GM03348 (cell line): Measurements from ENCODE around the gene KLLN.
A peak's percentile ranks its signal among the peaks of the same experiment; 100 is the strongest.
"Not testable (repeated sequence)": the region's sequence is repeated elsewhere in the genome, so short reads cannot be mapped to it uniquely, and the experiment has no call there.

Experiments
- DNase-seq: peaks from one replicate; pipeline ENCODE4 v3.0.0; 2012; ENCODE audit warnings: low spot score

Gene KLLN

DNA sequence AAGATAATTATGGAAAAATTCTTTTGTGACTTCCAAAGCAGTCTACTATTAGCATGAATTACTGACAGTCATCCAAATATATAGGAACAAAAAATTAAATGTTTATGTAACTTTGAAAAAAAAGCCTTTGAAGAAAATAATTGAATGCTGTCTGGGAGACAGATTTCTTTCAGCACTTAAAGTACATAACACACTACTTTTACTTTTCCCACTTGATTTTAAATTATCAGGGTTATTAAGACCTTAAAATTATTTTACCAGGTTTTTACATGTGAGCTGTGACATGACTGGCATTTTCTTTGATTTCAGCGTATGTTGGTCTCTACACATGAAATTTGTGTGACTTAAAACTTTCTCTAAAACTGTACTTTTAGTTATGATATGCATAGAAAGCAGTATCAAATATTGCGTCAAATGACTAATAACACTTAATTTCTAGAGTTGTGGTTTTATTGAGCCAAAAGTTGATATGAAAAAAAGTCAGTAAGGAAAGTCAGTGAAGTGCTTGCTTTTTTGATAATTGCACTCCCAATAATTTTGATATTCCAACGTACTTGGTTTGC, 3.2 kb upstream of the KLLN start:
- DNase-seq = no peak

DNA sequence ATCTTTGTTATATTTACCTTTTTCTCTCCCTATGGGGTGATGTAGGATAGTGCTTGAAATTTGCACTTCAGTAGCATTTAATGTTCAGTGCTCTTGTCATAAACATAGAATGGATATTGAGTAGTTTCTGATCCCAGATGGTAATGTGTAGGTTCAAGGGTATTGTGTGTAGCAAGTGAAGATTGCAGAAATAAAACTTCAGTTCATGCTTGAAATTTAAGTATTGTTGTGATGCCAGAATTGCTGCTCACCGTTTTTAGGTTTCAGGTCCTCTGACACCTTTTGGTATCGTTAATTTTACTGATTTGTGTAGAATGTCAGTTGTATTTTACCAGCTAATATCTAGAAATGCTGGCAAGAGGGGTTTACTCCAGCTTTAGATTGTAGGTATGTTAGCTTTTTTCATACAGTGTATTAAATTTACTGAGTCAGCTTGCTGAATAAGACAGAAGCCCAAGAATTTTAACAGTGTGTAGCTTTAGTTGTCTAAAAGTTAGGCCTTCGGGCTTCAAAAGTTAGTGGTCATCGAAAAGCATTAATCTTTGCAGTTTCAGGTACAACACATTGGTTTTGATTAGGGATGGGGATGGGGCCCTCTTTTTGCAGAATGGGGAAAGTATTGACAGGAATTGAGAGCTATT, 2.0 kb upstream of the KLLN start:
- DNase-seq = no peak

DNA sequence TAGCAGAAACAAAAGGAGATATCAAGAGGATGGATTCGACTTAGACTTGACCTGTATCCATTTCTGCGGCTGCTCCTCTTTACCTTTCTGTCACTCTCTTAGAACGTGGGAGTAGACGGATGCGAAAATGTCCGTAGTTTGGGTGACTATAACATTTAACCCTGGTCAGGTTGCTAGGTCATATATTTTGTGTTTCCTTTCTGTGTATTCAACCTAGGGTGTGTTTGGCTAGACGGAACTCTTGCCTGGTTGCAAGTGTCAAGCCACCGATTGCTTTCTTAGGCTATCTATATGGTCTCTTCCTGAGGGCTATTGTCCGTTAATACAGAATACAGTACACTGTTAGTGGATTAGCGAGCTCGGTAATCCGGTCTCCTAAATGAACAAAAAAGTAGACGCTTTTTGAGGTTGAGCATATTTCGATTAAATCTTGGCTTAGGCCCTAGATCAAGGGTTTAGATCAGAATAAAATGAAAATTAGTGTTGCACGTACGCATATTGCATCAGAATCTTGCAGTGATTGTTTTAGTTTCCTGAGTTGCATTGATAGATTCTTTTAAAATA, 1.2 kb upstream of the KLLN start:
- no peak for DNase-seq

DNA sequence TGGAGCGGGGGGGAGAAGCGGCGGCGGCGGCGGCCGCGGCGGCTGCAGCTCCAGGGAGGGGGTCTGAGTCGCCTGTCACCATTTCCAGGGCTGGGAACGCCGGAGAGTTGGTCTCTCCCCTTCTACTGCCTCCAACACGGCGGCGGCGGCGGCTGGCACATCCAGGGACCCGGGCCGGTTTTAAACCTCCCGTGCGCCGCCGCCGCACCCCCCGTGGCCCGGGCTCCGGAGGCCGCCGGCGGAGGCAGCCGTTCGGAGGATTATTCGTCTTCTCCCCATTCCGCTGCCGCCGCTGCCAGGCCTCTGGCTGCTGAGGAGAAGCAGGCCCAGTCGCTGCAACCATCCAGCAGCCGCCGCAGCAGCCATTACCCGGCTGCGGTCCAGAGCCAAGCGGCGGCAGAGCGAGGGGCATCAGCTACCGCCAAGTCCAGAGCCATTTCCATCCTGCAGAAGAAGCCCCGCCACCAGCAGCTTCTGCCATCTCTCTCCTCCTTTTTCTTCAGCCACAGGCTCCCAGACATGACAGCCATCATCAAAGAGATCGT, 690 bp upstream of the KLLN start:
- not testable (repeated sequence) for DNase-seq

DNA sequence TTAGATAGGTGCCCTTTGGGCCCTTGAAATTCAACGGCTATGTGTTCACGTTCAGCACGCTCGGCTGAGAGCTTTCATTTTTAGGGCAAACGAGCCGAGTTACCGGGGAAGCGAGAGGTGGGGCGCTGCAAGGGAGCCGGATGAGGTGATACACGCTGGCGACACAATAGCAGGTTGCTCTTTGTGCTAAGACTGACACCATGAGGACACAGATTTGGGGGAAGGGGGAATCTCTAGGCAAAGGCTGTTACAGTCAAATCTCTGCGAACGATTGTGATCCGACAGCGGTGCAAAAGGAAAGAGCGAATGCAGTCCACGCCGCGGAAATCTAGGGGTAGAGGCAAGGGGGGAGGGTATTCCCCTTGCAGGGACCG, 667 bp downstream of the KLLN start:
- DNase-seq = peak; percentile 11

DNA sequence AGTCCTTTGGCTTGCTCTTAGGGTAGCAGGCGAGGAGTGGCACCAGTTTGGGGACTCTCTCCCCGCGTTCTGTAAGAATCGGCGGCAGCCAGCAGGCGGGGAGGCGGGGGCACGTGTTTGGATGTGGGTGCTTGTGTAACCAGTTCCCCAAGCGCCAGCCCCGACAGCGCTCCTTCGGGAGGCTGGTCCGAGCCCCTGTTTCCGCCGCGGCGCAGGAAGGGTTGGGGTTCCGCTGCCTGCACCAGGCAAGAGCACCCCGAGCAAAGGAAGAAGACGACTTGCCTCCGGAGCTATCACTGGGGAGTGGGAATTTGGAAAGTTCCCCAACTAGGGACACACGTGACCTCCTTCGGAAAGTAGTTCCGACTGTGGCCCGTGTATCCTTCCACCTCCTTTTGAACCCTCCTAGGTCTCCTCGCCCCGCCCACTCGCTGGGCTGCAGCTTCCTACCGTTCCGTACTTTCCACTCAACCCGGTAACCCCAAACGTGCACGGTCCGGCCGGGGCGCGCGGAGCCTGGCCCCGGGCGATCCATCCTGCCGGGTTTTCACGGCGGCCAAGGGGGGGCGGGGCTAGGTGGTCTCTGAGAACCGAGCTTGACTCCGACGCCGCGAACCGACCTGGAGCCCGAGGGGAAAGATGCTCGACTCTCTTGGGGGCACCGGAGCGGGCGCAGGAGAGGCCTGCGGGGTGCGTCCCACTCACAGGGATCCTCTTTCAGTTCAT, 1.2 kb downstream of the KLLN start:
- DNase-seq = peak; percentile 94

DNA sequence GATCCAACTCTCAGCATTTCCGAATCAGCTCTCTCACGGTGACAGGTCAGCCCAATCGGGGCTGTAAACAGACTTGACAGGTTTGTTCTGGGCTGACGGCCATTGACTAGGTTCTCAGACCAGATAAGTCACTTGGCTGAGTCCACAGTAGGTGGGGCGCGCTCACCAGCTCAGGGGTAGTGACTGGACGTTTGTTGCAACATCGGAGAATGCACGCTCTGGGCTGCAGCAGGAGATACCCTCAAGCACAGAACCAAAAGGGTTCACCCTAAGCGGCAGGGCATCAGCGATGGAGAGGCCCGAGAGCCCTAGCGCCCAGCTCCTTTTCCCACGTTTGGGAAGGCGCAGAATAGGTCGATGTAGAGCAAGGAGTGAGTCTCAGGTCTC, 1.8 kb downstream of the KLLN start:
- DNase-seq = peak; percentile 72

DNA sequence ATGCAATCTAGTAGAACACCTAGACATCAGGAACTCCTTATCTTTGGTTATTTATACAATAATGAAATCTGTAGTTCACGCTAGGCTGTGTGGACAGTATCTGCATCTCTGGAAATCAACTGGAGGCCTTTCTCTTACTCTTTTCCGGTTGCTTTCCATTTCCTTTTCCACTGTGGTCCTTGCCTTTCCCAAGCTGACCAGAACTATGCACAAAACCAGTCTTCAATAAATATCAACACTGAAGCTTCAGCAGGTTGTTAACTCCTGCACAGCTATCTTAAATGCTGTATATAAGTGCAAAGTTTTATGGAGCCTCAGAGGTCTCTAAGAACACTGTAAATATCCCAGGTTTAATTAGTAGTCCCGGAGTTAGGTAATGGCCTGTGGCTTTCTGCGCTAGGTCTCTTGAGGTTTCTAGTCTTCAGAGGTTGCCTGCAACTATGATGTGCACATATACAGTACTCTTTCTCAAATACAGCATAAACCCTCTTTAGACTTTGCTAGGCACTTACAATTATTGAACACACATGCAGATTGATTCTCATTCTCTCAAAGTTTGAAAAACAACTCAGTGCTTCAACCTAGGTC, 2.4 kb downstream of the KLLN start:
- DNase-seq = no peak

DNA sequence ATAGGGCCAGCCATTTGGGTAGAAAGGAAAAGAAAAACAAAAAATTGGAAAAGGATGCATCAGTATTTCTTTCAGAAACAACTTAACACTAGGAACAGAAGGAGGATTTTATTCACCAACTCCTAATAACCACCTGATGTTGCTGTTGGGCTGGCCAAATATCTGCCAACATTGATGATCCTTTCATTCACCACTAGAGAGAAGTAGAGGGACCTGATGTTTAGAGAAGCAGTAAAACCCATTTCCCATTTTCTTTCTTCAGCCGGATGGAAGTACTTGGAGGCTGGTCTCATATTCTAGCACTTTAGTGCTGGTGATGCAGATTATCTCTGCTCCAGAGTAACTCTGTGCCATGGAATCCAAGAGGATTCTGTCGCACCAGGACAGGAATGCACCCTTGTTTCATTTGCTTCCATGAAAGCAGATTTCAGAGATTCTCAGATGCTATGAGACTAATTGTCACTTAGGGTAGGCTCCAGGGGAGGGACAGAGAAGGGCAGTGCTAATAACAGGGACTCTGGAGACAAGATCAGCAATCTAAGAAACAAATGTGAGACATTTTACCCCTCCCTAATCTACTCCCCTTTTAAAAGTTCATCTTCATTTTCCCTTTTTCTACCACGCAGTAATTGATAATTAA, 3.1 kb downstream of the KLLN start:
- peak; percentile 60 for DNase-seq

DNA sequence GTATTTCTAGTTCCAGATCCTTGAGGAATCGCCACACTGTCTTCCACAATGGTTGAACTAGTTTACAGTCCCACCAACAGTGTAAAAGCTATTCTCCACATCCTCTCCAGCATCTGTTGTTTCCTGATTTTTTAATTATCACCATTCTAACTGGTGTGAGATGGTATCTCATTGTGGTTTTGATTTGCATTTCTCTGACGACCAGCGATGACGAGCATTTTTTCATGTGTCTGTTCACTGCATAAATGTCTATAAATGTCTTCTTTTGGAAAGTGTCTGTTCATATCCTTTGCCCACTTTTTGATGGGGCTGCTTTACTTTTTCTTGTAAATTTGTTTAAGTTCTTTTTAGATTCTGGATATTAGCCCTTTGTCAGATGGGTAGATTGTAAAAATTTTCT, 7.7 kb downstream of the KLLN start:
- DNase-seq = not testable (repeated sequence)

DNA sequence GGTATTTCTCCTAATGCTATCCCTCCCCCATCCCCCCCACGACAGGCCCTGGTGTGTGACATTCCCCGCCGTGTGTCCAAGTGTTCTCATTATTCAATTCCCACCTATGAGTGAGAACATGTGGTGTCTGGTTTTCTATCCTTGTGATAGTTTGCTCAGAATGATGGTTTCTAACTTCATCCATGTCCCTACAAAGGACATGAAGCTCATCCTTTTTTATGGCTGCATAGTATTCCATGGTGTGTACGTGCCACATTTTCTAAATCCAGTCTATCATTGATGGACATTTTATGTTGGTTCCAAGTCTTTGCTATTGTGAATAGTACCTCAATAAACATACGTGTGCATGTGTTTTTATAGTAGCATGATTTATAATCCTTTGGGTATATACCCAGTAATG, 8.1 kb downstream of the KLLN start:
- not testable (repeated sequence) for DNase-seq

DNA sequence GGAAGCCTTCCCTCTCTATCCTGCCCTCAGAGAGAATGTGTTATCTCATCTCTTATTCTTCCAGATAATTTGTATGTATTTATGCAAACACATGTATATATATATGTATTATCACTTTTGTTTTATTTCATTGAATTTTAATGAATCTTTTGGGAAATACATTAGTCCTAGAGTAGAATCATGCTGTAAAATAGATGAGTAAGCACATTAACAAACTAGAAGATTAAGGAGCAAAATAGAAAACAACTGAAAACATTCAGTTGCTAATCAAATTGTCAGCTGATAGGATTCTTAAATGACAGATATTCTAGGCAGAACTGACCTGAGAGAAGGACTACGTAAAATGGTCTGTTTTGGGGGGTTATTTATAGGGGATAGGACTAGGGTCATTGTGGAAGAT, 11.2 kb downstream of the KLLN start:
- no peak for DNase-seq

DNA sequence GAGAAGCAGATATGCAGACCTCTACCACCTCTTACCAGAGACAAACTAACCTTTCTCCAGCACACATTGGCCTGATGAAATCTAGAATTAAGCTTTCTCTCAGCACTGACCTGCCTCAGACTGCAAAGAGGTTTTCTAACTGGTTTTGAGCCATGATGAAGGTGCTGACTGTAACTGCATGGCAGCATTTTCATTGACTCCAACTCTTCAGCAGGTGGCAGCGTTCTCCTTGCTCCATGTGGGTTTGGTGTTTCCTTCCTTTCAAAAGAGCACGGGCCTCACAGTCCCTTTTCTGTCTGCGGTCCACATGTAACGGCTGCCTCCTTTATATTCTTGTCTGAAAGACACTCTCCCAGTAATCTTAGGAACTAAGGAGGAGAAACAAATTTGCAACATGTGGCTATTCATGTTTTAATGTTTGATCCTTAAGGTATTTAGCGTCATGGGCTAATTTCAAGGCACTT, 12.6 kb downstream of the KLLN start:
- DNase-seq = peak; percentile 54

DNA sequence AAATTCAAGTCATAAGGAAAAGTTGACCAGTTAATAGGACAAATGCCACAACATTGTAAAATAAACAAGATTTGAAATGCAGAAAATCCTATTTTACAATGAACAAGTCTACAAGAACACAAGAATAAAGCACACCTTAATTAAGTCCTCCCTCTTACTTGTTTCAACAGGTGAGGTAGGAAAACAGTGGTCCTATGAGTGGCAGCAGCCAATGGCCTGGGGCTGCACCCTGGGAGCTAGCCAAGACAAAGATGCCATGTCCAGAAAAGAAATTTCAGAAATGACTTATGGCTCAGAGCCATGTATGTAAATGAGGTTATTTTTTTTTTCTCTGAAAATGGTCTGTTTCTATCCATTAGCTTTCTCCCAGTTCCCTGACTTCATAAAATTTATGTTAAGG, 14.3 kb downstream of the KLLN start:
- no peak for DNase-seq

DNA sequence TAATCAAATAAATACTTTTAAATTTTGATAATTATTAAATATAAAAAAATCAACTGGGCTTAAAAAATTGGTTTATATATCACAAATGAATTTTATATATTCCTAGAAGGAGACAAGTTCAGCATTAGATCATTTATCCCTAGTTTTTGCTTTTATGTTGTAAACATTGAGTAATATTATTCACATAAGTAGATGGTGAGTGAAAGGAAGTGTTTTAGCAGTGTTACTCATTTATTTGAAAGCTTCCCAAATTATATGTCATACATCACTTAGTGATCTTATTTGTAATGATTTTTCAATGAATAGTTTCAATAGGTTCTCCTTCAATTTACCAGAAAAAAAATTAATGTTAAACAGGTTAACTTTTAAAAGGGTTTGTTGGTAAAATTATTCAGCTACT, 15.8 kb downstream of the KLLN start:
- peak; percentile 16 for DNase-seq

DNA sequence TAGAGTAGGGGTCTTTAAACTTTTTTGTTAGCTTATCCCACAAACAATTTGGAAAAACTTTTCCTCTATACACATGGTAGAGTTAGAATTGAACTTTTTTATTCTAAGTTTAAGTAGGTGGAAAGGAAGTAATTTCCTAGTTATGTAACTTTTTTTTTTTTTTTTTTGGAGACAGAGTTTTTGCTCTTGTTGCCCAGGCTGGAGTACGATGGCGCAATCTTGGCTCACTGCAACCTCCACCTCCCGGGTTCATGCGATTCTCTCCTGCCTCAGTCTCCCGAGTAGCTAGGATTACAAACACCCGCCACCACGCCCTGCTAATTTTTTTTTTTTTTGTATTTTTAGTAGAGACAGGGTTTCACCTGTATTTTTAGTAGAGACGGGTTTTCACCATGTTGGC, 16.6 kb downstream of the KLLN start:
- not testable (repeated sequence) for DNase-seq

DNA sequence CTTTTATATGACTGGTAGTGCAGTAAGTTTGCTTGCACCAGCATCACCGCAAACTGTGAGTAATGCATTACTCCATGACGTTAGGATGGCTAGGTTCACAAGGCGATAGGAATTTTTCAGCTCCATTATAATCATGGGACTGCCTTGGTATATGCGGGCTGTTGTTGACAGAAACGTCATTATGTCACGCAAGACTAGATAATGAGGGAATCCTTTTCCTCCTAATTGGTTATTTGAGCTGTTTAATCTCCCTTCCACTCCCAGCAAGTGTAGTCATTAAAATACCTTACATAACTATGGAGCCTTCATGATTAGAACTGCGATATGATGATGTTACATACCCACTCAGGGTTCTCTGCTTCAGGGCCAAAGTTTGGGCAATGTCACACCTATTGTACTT, 17.3 kb downstream of the KLLN start:
- DNase-seq = no peak

DNA sequence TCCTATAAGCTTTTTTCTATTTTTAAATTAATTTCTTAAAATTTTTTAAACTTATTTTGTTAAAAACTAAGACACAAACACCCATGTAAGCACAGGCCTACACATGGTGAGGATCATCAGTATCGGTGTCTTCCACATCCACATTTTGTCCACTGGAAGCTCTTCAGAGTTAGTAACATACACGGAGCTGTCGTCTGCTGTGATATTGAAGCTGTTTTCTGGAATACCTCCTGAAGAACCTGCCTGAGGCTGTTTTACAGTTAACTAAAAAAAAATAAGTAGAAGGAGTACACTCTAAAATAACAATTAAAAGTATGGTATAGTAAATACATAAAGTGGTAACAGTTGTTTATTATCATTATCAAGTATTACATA, 17.7 kb downstream of the KLLN start:
- no peak for DNase-seq

DNA sequence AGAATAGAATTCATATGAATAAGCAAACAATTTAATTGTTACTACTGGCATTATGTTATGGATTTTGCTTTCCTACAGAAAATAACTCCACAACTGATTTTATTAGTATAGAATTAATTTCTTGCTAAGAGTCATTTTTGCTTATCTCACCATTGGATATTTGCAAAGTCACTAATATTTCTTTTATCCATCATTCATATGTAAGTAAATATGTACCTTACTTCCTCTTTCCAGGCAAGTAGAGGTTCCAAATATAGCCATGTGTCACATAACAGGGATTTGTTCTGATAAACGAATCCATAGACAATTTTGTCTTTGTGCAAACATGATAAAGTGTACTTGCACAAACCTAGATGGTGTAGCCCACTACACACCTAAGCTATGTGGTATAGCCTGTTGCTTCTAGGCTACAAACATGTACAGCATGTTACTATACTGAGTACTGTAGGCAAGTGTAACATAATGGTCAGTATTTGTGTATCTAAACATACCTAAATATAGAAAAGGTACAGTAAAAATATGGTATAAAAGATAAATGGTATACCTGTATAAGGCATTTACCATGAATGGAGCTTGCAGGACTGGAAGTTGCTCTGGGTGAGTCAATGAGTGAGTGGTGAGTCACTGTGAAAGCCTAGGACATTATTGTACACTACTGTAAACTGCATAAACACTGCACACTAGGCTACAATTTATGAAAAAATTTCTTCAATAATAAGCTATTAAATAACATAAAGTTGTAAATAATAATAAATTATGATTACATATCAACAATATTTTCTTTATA, 18.3 kb downstream of the KLLN start:
- no peak for DNase-seq

DNA sequence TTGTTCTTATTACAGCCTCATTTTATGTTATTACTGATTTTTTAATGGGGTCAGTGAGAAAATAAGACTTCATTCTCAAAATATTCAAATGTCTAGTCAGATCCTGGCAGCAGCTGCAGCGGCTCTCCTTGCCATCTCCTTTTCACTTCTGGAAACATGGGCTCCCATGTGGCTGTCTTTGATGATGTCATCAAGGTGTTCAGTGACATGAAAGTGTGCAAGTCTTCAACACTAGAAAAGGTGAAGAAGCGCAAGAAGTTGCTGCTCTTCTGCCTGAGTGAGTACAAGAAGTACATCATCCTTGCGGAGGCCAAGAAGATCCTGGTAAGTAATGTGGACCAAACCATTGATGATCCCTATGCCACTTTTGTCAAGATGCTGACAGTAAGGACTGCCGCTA, 19.6 kb downstream of the KLLN start:
- no peak for DNase-seq

DNA sequence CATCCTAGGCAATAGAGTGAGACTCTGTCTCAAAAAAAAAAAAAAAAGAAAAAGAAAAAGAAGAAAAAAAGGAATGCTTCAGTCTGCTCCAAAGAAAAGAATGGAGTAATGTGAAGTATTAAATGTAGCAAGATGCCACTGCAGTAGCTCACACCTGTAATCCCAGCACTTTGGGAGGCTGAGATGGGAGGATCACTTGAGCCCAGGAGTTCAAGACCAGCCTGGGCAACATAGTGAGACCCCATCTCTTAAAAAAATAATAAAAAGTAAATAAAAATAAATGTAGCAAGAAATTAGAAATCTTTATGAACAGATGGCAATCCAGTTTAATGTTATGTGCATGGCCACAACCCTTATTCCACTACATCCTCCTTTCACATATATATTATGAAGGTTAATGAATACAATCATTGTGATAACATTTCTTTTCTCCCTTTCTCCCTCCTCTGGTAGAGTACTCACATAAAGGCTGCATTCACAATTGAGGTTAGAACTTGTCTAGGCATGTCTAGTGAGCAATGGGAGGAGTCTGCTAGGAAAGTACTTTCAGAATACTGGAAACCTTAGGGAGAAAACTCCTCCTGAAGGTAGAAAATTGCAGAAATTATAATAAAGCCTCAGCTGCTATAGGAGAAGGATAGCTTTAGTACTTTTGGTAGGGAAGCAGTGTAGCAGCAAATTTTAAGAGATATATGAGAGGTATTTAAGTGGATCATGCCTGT, 20.4 kb downstream of the KLLN start:
- DNase-seq = peak; percentile 63
